WTC11 (cell line): ENCODE results near the gene FUT8.

Source experiments
- ATF1 ChIP-seq: sonication (generic); formaldehyde crosslinking; IDR thresholded peaks from 2 replicates; pipeline ENCODE4 v1.8.1; 2023; ENCODE audit warnings: mild to moderate bottlenecking, moderate library complexity, missing genetic modification reagents
- JUN ChIP-seq: sonication (generic); formaldehyde crosslinking; IDR thresholded peaks from 2 replicates; pipeline ENCODE4 v1.8.0; 2023; ENCODE audit warnings: mild to moderate bottlenecking, missing genetic modification reagents
- RELA ChIP-seq: sonication (generic); formaldehyde crosslinking; IDR thresholded peaks from 2 replicates; pipeline ENCODE4 v1.8.1; 2022; ENCODE audit warnings: missing genetic modification reagents, mild to moderate bottlenecking, borderline replicate concordance
- ZBTB21 ChIP-seq: sonication (generic); formaldehyde crosslinking; IDR thresholded peaks from 2 replicates; pipeline ENCODE4 v1.8.1; 2023; ENCODE audit warnings: mild to moderate bottlenecking, missing genetic modification reagents, borderline replicate concordance
- ZNF416 ChIP-seq: fragments of 250-450 bp; sonication (Bioruptor Pico); IDR thresholded peaks from 2 replicates; pipeline ENCODE4 v1.9.0; 2021; ENCODE audit warnings: mild to moderate bottlenecking, inconsistent platforms
- ZNF423 ChIP-seq: fragments of 250-450 bp; sonication (Bioruptor Pico); IDR thresholded peaks from 2 replicates; pipeline ENCODE4 v2.1.2; 2022; ENCODE audit warnings: mild to moderate bottlenecking, moderate library complexity
- TF ChIP-seq, protein P1 (sequence below): fragments of 200-600 bp; IDR thresholded peaks from 2 replicates; pipeline ENCODE4 v1.8.0; 2022; ENCODE audit warnings: antibody characterized with exemption
- TF ChIP-seq, protein P2 (sequence below): sonication (generic); formaldehyde crosslinking; conservative IDR thresholded peaks from 2 replicates; pipeline ENCODE4 v1.8.1; 2023; ENCODE audit warnings: mild to moderate bottlenecking, low read depth, missing genetic modification reagents, moderate library complexity
- TF ChIP-seq, protein P3 (sequence below): sonication (generic); formaldehyde crosslinking; IDR thresholded peaks from 2 replicates; pipeline ENCODE4 v1.8.1; 2023; ENCODE audit warnings: mild to moderate bottlenecking, missing genetic modification reagents
- TF ChIP-seq, protein P4 (sequence below): sonication (generic); formaldehyde crosslinking; IDR thresholded peaks from 2 replicates; pipeline ENCODE4 v1.8.0; 2022; ENCODE audit warnings: mild to moderate bottlenecking, missing genetic modification reagents
- TF ChIP-seq, protein P5 (sequence below): sonication (generic); formaldehyde crosslinking; IDR thresholded peaks from 2 replicates; pipeline ENCODE4 v1.8.1; 2023; ENCODE audit warnings: mild to moderate bottlenecking, moderate library complexity, missing genetic modification reagents
- TF ChIP-seq, protein P6 (sequence below): sonication (generic); formaldehyde crosslinking; IDR thresholded peaks from 2 replicates; pipeline ENCODE4 v1.8.1; 2022; ENCODE audit warnings: low read depth, missing genetic modification reagents, borderline replicate concordance
- TF ChIP-seq, protein P7 (sequence below): sonication (generic); formaldehyde crosslinking; IDR thresholded peaks from 2 replicates; pipeline ENCODE4 v1.8.0; 2022; ENCODE audit warnings: mild to moderate bottlenecking, missing genetic modification reagents

DNA sequence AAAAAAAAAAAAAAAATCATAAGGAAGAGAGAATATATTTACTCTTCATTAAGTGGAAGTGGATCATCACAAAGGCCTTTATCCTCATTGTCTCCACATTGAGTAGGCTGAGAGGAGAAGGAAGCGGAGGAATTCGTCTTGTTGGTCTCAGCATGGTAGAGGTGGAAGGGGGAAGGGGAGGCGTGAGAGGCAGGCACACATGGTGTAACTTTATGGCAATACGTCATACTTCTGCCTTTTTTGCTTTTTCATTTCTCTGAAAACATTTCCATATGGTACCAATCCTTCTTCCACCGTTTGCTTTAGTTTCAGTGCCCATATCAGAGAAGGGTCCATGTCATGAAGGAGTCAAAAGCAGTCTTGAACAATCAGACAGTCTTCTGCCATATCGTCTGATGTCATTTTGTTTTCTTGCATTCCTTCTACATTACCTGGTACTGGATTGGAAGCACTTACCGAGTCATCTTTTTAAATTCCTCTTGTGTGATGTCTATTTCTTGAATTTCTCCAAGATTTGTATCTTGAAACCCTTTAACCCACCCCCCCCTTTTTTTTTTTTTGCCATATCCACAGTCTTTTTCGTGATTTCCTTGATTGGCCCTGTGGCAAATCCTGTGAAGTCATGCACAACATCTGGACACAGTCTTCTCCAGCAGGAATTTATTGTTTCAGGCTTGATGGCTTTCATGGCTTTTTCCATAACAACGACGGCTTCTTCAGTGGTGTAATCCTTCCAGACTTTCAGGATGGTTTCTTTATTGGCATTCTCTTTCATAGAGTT, 8.9 kb downstream of the FUT8 start:
- TF ChIP-seq, protein P1, sequence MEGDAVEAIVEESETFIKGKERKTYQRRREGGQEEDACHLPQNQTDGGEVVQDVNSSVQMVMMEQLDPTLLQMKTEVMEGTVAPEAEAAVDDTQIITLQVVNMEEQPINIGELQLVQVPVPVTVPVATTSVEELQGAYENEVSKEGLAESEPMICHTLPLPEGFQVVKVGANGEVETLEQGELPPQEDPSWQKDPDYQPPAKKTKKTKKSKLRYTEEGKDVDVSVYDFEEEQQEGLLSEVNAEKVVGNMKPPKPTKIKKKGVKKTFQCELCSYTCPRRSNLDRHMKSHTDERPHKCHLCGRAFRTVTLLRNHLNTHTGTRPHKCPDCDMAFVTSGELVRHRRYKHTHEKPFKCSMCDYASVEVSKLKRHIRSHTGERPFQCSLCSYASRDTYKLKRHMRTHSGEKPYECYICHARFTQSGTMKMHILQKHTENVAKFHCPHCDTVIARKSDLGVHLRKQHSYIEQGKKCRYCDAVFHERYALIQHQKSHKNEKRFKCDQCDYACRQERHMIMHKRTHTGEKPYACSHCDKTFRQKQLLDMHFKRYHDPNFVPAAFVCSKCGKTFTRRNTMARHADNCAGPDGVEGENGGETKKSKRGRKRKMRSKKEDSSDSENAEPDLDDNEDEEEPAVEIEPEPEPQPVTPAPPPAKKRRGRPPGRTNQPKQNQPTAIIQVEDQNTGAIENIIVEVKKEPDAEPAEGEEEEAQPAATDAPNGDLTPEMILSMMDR = no peak
- TF ChIP-seq ATF1 (CRISPR knock-in tag) (no peak), ZNF423 (no peak), ZNF416 (CRISPR knock-in tag) (no peak), ZBTB21 (CRISPR knock-in tag) (no peak), JUN (CRISPR knock-in tag) (no peak), RELA (CRISPR knock-in tag) (no peak)
- TF ChIP-seq, protein P2, sequence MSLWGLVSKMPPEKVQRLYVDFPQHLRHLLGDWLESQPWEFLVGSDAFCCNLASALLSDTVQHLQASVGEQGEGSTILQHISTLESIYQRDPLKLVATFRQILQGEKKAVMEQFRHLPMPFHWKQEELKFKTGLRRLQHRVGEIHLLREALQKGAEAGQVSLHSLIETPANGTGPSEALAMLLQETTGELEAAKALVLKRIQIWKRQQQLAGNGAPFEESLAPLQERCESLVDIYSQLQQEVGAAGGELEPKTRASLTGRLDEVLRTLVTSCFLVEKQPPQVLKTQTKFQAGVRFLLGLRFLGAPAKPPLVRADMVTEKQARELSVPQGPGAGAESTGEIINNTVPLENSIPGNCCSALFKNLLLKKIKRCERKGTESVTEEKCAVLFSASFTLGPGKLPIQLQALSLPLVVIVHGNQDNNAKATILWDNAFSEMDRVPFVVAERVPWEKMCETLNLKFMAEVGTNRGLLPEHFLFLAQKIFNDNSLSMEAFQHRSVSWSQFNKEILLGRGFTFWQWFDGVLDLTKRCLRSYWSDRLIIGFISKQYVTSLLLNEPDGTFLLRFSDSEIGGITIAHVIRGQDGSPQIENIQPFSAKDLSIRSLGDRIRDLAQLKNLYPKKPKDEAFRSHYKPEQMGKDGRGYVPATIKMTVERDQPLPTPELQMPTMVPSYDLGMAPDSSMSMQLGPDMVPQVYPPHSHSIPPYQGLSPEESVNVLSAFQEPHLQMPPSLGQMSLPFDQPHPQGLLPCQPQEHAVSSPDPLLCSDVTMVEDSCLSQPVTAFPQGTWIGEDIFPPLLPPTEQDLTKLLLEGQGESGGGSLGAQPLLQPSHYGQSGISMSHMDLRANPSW (CRISPR knock-in tag) = no peak
- TF ChIP-seq, protein P3, sequence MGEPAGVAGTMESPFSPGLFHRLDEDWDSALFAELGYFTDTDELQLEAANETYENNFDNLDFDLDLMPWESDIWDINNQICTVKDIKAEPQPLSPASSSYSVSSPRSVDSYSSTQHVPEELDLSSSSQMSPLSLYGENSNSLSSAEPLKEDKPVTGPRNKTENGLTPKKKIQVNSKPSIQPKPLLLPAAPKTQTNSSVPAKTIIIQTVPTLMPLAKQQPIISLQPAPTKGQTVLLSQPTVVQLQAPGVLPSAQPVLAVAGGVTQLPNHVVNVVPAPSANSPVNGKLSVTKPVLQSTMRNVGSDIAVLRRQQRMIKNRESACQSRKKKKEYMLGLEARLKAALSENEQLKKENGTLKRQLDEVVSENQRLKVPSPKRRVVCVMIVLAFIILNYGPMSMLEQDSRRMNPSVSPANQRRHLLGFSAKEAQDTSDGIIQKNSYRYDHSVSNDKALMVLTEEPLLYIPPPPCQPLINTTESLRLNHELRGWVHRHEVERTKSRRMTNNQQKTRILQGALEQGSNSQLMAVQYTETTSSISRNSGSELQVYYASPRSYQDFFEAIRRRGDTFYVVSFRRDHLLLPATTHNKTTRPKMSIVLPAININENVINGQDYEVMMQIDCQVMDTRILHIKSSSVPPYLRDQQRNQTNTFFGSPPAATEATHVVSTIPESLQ (CRISPR knock-in tag) = no peak
- TF ChIP-seq, protein P4, sequence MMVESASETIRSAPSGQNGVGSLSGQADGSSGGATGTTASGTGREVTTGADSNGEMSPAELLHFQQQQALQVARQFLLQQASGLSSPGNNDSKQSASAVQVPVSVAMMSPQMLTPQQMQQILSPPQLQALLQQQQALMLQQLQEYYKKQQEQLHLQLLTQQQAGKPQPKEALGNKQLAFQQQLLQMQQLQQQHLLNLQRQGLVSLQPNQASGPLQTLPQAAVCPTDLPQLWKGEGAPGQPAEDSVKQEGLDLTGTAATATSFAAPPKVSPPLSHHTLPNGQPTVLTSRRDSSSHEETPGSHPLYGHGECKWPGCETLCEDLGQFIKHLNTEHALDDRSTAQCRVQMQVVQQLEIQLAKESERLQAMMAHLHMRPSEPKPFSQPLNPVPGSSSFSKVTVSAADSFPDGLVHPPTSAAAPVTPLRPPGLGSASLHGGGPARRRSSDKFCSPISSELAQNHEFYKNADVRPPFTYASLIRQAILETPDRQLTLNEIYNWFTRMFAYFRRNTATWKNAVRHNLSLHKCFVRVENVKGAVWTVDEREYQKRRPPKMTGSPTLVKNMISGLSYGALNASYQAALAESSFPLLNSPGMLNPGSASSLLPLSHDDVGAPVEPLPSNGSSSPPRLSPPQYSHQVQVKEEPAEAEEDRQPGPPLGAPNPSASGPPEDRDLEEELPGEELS (CRISPR knock-in tag) = no peak
- TF ChIP-seq, protein P5, sequence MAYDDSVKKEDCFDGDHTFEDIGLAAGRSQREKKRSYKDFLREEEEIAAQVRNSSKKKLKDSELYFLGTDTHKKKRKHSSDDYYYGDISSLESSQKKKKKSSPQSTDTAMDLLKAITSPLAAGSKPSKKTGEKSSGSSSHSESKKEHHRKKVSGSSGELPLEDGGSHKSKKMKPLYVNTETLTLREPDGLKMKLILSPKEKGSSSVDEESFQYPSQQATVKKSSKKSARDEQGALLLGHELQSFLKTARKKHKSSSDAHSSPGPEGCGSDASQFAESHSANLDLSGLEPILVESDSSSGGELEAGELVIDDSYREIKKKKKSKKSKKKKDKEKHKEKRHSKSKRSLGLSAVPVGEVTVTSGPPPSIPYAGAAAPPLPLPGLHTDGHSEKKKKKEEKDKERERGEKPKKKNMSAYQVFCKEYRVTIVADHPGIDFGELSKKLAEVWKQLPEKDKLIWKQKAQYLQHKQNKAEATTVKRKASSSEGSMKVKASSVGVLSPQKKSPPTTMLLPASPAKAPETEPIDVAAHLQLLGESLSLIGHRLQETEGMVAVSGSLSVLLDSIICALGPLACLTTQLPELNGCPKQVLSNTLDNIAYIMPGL = no peak
- TF ChIP-seq, protein P6, sequence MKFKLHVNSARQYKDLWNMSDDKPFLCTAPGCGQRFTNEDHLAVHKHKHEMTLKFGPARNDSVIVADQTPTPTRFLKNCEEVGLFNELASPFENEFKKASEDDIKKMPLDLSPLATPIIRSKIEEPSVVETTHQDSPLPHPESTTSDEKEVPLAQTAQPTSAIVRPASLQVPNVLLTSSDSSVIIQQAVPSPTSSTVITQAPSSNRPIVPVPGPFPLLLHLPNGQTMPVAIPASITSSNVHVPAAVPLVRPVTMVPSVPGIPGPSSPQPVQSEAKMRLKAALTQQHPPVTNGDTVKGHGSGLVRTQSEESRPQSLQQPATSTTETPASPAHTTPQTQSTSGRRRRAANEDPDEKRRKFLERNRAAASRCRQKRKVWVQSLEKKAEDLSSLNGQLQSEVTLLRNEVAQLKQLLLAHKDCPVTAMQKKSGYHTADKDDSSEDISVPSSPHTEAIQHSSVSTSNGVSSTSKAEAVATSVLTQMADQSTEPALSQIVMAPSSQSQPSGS (CRISPR knock-in tag) = no peak
- TF ChIP-seq, protein P7, sequence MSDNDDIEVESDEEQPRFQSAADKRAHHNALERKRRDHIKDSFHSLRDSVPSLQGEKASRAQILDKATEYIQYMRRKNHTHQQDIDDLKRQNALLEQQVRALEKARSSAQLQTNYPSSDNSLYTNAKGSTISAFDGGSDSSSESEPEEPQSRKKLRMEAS = no peak
